HepG2 (cell line): ENCODE results near the gene ZBP1. TPM values are rescaled to one million over a fixed set of nuclear protein-coding genes. Genes with fewer than 3 reads are reported as not detected.

ENCODE experiments used
- ATAC-seq: fragments of 200-7000 bp; cut with Tn5 transposase; 3 replicates; pipeline ENCODE4 v1.9.1; 2020; ENCODE audit warnings: mild to moderate bottlenecking, moderate library complexity
- BruUV-seq: library from RNA; stranded (reverse); fragments of 400-500 nt; replicated peaks from 2 replicates; lab custom pipeline; 2021; lab: Mats Ljungman, UMichigan
- CTCF ChIA-PET: fragments of 300-600 bp; formaldehyde crosslinking; extraction: SDS; loops from one replicate; lab custom pipeline; 2021; ENCODE audit warnings: low total read pairs, inconsistent platforms, low intra/inter-chr PET ratio; lab: Yijun Ruan, JAX
- POLR2A ChIA-PET: fragments of 350-600 bp; sonication (Branson Sonifier 250); formaldehyde crosslinking; loops from one replicate; lab custom pipeline; 2020; ENCODE audit warnings: antibody characterized with exemption, inconsistent platforms; lab: Yijun Ruan, JAX
- DNase-seq: peaks from one replicate; pipeline ENCODE4 v3.0.0-alpha.2; 2015; ENCODE audit warnings: low spot score
- FAIRE-seq: peaks from 3 replicates; lab custom pipeline; 2011; peaks lifted over from hg19 to GRCh38; lab: Jason Lieb, UNC
- H2AFZ ChIP-seq: one replicate; pipeline ENCODE4 v1.6.1; 2011; ENCODE audit warnings: low read length, inconsistent platforms
- H3K27ac ChIP-seq: fragments of 300-600 bp; 3 replicates; pipeline ENCODE4 v1.8.0; 2011; ENCODE audit warnings: mixed run types, mild to moderate bottlenecking, mixed read lengths, low read length, inconsistent platforms; ENCODE audit not compliant: insufficient read depth; ENCODE audit errors: extremely low read length
- H3K27me3 ChIP-seq, 2 experiments: fragments of 200-600 bp in 1 of 2; 2 replicates in 1 of 2; 3 replicates in 1 of 2; pipeline versions ENCODE4 v1.6.0 to v1.8.0; 2011; ENCODE audit warnings: low read length in 2 of 2, mild to moderate bottlenecking in 2 of 2, moderate library complexity in 2 of 2, inconsistent platforms in 1 of 2; ENCODE audit not compliant: insufficient read depth in 2 of 2, control insufficient read depth in 1 of 2
- H3K36me3 ChIP-seq, 2 experiments: fragments of 200-600 bp in 1 of 2; replicated peaks in 1 of 2; 2 replicates in 1 of 2; 3 replicates in 1 of 2; pipeline versions ENCODE4 v1.5.1 to v1.8.0; 2011; ENCODE audit warnings: low read length in 2 of 2, inconsistent platforms in 1 of 2; ENCODE audit not compliant: insufficient read depth in 2 of 2, control insufficient read depth in 1 of 2
- H3K4me1 ChIP-seq: 2 replicates; pipeline ENCODE4 v1.5.1; 2012; ENCODE audit warnings: low read length, inconsistent platforms; ENCODE audit not compliant: insufficient read depth
- H3K4me2 ChIP-seq: 2 replicates; pipeline ENCODE4 v1.6.0; 2011; ENCODE audit warnings: low read depth, low read length, inconsistent platforms
- H3K4me3 ChIP-seq, 3 experiments: fragments of 200-600 bp in 1 of 3; sonication (generic), shearing (Covaris generic) in 1 of 3; replicated peaks in 1 of 3; 2 replicates each; pipeline ENCODE4 v1.5.1; 2011 to 2016; ENCODE audit warnings: low read length in 3 of 3, inconsistent platforms in 2 of 3, low read depth in 2 of 3, mild to moderate bottlenecking in 2 of 3, control low read depth in 1 of 3, mixed read lengths in 1 of 3; ENCODE audit not compliant: insufficient read depth in 1 of 3
- H3K79me2 ChIP-seq: one replicate; pipeline ENCODE4 v1.6.1; 2011; ENCODE audit warnings: low read length, inconsistent platforms; ENCODE audit not compliant: insufficient read depth
- H3K9ac ChIP-seq: 2 replicates; pipeline ENCODE4 v1.6.0; 2011; ENCODE audit warnings: mild to moderate bottlenecking, low read depth, low read length, inconsistent platforms; ENCODE audit not compliant: insufficient read depth
- H3K9me3 ChIP-seq: 2 replicates; pipeline ENCODE4 v1.5.1; 2012; ENCODE audit warnings: mild to moderate bottlenecking, low read length
- H4K20me1 ChIP-seq: 2 replicates; pipeline ENCODE4 v1.6.0; 2011; ENCODE audit warnings: inconsistent platforms, mild to moderate bottlenecking, low read length, moderate library complexity; ENCODE audit not compliant: insufficient read depth
- CC2D1A ChIP-seq: sonication (generic); formaldehyde crosslinking; IDR thresholded peaks from 2 replicates; pipeline ENCODE4 v1.8.1; 2023; ENCODE audit warnings: mild to moderate bottlenecking, missing genetic modification reagents
- EZH2 ChIP-seq: conservative IDR thresholded peaks from 2 replicates; pipeline ENCODE4 v1.6.1; 2012; ENCODE audit warnings: mild to moderate bottlenecking, low read depth, low read length, moderate library complexity
- MAFF ChIP-seq: IDR thresholded peaks from 2 replicates; pipeline ENCODE4 v1.6.1; 2011; ENCODE audit warnings: low read depth, low read length, improper control_type of control experiment
- MAFK ChIP-seq, 2 experiments: IDR thresholded peaks in 1 of 2; conservative IDR thresholded peaks in 1 of 2; 2 replicates each; pipeline ENCODE4 v1.6.1; 2011; ENCODE audit warnings: improper control_type of control experiment in 2 of 2, low read length in 2 of 2
- MLX ChIP-seq: IDR thresholded peaks from 2 replicates; pipeline ENCODE4 v1.6.1; 2016
- MNT ChIP-seq: fragments of 450-650 bp; IDR thresholded peaks from 2 replicates; pipeline ENCODE4 v1.6.1; 2016
- RAD51 ChIP-seq: fragments of 450-650 bp; IDR thresholded peaks from 2 replicates; pipeline ENCODE4 v1.6.1; 2016; ENCODE audit warnings: borderline replicate concordance
- U2AF1 ChIP-seq: fragments of 200-400 bp; formaldehyde crosslinking; optimal IDR thresholded peaks from 2 replicates; pipeline ENCODE3; 2017; ENCODE audit warnings: mild to moderate bottlenecking, low read depth, low read length
- USF2 ChIP-seq, 2 experiments: sonication (generic) in 1 of 2; formaldehyde crosslinking in 1 of 2; IDR thresholded peaks; 2 replicates each; pipeline versions ENCODE4 v1.5.1 to v1.6.1; 2011 to 2020; ENCODE audit warnings: borderline replicate concordance in 1 of 2, low read depth in 1 of 2, low read length in 1 of 2, mild to moderate bottlenecking in 1 of 2, missing genetic modification reagents in 1 of 2, moderate library complexity in 1 of 2
- WGBS: methylation state at CpG from one replicate; pipeline ENCODE4 v1.1.6; 2017; ENCODE audit warnings: low lambda C conversion rate; 5-methylcytosine and 5-hydroxymethylcytosine counted together
- in situ Hi-C: cut with HindIII; loops from 2 replicates; pipeline ENCODE4 v1.10.0; 2017; ENCODE audit warnings: low pct_unique_long_range_greater_than_20kb; ENCODE audit not compliant: extremely low pct_ligation_motif_present
- intact Hi-C: fragments of 100-400 bp; cut with micrococcal nuclease; formaldehyde crosslinking; loops from one replicate; pipeline ENCODE4 v1.10.0; 2022; ENCODE audit not compliant: unreplicated experiment
- polyA plus RNA-seq, 8 experiments: library from polyadenylated mRNA; depleted of rRNA in 3 of 8; stranded (reverse) in 7 of 8; unstranded in 1 of 8; fragments of >200 nt; fragmentation: Illumina TruSeq in 4 of 8; extraction: Trizol in 4 of 8; gene quantifications; 2 replicates each; pipeline versions ENCODE4 v1.2.1 to v1.2.3, GENCODE V29; 2011 to 2016; ENCODE audit warnings: low read depth in 4 of 8, missing spikeins in 1 of 8, mixed read lengths in 1 of 8; ENCODE audit not compliant: insufficient read depth in 1 of 8
- total RNA-seq, 5 experiments: library from RNA; depleted of rRNA; stranded (reverse); fragments of >200 nt; fragmentation: Illumina TruSeq; extraction: Trizol; gene quantifications; 2 replicates each; pipeline ENCODE4 v1.2.3, GENCODE V29; 2016; ENCODE audit warnings: low read depth in 1 of 5

The ZBP1 gene
- total and polyA plus RNA-seq, 2 of the 13 experiments (the other 11 are each of a cell fraction or from before 2014, with no cell fraction given) = not detected

- ATAC-seq = no peak
- intact Hi-C loops = no loop called here
These were observed 49.4 kb upstream of the ZBP1 start for GRCh38 chr20:57669632-57670031.

GRCh38 chr20:57667924-57668782, 47.9 kb upstream of the ZBP1 start:
- no peak for ATAC-seq
- H3K36me3 ChIP-seq = no peaks in the 10 kb centered on the region
- CTCF ChIA-PET = no interaction called here
- in situ Hi-C loops (no loop called here), intact Hi-C loops (no loop called here)
- 0 out of 2 replicates have a peak, but pooled peaks have one; percentile 25 for TF ChIP-seq MNT
- peak; percentile 31; the same call in 1 of the 2 replicates for TF ChIP-seq USF2 (IDR thresholded peaks at IDR 0.05; ENCODE audit: low read depth, low read length)
- TF ChIP-seq USF2 (CRISPR knock-in tag; IDR thresholded peaks at IDR 0.05; ENCODE audit: borderline replicate concordance) = no peak
- no peak for TF ChIP-seq U2AF1
- no peak for TF ChIP-seq MLX (CRISPR knock-in tag)
- peak; percentile 63; the same call in 1 of the 2 replicates for TF ChIP-seq RAD51
- TF ChIP-seq EZH2 = 0 out of 2 replicates have a peak, but pooled peaks have one; percentile 22
- POLR2A ChIA-PET = no interaction called here
- H3K9me3 ChIP-seq = no peaks in the 10 kb centered on the region
- H3K4me2 ChIP-seq = no peak overlapping the region
- H3K4me3 ChIP-seq = no peak overlapping the region
- H3K27ac ChIP-seq = no peak overlapping the region
- no peak for DNase-seq
- H4K20me1 ChIP-seq = no peaks in the 10 kb centered on the region; the same call in 1 of the 2 replicates
- FAIRE-seq = no peak
- H3K9ac ChIP-seq = no peak overlapping the region
- 13% methylated on average over 18 of the region's 18 CpGs for WGBS
- H3K79me2 ChIP-seq = no peaks in the 10 kb centered on the region
- peaks cover 18 to 93% of the 10 kb centered on the region in 2 experiments for H3K27me3 ChIP-seq
- H2AFZ ChIP-seq = no peak overlapping the region
- H3K4me1 ChIP-seq = no peaks in the 10 kb centered on the region
- BruUV-seq = no TSS peak

More at GRCh38 chr20:57669632-57670031, 49.4 kb upstream of the ZBP1 start:
- in situ Hi-C loops = no loop called here
- DNase-seq = no peak
- Histone ChIP-seq H3K36me3 (no peaks in the 10 kb centered on the region), H3K4me3 (no peak overlapping the region), H3K27me3 (peaks cover 16 to 93% of the 10 kb centered on the region in 2 experiments), H3K4me2 (no peak overlapping the region), H2AFZ (no peak overlapping the region), H3K4me1 (no peaks in the 10 kb centered on the region), H3K79me2 (no peaks in the 10 kb centered on the region), H3K9ac (no peak overlapping the region), H4K20me1 (no peaks in the 10 kb centered on the region; the same call in 1 of the 2 replicates), H3K27ac (no peak overlapping the region), H3K9me3 (no peaks in the 10 kb centered on the region)
- 22% methylated on average over 8 of the region's 8 CpGs for WGBS
- TF ChIP-seq MAFF (peak; percentile 93), MAFK (conservative IDR thresholded peaks at IDR 0.05 in 1 of 2, IDR thresholded peaks at IDR 0.05 in 1 of 2; ENCODE audit: low read length in 2 of 2) (peak; percentile 92 to 96), CC2D1A (CRISPR knock-in tag) (no peak)
- POLR2A ChIA-PET = no interaction called here
- BruUV-seq = no TSS peak
- CTCF ChIA-PET = no interaction called here
- FAIRE-seq = no peak
